Measurements from ENCODE around the gene CNGA4.
"Not testable (repeated sequence)": the region's sequence is repeated elsewhere in the genome, so short reads cannot be mapped to it uniquely, and the experiment has no call there.

The CNGA4 gene

DNA sequence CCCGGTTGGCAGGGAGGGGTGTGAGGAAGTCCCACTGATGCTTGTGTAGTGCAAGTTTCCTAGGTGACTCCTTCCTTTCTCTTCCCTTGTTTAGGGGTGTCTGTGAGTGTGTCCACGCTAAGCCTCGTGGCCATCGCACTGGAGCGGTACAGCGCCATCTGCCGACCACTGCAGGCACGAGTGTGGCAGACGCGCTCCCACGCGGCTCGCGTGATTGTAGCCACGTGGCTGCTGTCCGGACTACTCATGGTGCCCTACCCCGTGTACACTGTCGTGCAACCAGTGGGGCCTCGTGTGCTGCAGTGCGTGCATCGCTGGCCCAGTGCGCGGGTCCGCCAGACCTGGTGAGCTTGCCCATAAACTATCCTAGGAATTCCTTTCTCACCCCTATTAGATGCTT lies 31.1 kb downstream of the CNGA4 start:
- no peak for DNase-seq

DNA sequence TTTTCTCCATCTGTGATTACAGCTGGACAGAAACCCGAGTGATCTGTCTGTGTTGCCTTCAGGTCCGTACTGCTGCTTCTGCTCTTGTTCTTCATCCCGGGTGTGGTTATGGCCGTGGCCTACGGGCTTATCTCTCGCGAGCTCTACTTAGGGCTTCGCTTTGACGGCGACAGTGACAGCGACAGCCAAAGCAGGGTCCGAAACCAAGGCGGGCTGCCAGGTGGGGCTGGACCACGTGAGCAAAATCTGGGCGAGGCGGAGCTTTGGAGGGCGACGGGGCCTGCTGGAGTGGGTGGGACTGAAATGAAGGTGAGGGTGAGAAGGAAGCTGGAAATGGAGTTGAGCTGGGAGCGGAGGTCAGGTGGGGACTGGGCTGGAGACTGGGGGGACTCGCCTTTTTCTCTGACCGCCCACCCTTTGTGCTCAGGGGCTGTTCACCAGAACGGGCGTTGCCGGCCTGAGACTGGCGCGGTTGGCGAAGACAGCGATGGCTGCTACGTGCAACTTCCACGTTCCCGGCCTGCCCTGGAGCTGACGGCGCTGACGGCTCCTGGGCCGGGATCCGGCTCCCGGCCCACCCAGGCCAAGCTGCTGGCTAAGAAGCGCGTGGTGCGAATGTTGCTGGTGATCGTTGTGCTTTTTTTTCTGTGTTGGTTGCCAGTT lies 31.8 kb downstream of the CNGA4 start:
- DNase-seq: no peak

DNA sequence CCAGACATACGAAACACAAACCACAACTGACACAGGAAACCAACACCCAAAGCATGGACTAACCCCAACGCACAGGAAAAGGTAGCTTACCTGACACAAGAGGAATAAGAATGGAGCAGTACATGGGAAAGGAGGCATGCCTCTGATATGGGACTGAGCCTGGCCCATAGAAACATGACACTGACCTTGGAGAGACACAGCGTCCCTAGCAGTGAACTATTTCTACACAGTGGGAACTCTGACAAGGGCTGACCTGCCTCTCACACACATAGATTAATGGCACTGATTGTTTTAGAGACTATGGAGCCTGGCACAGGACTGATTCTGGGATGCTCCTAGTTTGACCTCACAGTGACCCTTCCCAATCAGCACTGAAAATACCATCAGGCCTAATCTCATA lies 32.7 kb downstream of the CNGA4 start:
- DNase-seq: no peak

DNA sequence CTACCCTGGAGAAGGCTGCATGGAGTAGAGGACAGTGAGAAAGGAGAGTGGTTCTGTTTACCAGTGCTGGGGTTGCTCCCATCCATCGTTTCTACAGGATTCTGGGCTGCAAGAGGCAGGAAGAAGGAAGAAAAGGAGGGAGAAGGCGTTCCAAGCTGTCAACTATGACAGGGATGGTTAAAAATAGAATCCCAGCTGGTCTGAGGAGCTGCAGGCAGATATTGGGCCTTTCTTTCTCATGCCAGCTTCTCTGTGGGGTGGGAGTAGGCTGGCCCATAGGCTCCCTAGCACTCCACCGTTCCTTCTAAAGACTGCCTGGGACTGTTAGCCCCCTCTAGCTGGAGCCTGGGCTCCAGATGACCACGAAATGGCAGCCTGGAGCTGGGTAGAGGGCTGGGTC lies 34.3 kb downstream of the CNGA4 start:
- no peak for DNase-seq

DNA sequence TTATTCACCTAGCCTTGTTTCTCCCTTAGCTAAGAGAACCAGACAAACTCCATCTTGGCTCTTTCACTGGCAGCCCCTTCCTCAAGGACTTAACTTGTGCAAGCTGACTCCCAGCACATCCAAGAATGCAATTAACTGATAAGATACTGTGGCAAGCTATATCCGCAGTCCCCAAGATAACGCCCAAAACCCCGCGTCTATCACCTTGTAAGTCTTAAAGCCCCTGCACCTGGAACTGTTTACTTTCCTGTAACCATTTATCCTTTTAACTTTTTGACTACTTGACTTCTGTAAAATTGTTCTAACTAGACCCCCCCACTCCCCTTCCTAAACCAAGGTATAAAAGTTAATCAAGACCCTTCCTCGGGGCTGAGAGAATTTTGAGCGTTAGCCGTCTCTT lies 41.9 kb downstream of the CNGA4 start:
- DNase-seq: not testable (repeated sequence)

DNA sequence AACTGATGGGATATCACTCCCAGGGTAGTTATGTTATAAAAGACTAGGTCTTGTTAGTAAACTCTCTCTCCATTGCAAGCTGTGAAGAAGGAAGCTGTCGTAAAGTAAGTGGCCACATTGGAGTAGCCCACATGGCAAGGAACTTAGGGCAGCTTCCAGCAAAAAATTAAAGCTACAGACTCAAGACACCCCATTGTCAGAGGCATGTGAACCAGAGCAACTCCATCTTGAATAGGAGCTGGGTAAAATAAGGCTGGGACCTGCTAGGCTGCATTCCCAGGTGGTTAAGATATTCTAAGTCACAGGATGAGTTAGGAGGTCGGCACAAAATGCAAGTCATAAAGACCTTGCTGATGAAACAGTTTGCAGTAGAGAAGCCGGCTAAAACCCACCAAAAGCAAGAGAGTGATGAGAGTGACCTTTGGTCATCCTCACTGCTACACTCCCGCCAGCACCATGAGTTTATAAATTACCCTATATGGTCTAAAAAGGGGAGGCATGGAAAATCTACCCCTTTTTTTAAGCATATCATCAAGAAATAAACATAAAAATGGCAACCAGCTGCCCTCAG lies 44.6 kb downstream of the CNGA4 start:
- DNase-seq: no peak

DNA sequence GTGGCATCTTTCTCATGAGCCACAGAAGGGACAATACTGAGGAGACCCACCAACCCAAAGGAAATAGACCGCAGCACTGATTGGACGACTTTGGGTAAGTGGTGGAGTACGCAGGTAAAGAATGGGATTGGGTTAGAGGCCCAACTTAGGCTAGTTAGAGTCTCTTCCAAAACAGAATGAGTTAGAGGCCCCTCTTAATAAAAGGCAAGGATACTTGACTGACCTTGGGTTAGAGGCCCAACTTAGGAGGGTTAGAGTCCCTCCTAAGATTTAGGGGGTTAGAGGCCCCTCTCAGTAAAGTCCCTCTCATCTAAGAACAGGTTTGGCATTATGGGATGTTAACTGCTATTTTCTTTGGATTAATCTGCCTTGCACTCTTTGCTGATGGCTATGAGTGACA lies 45.4 kb downstream of the CNGA4 start:
- DNase-seq: no peak

DNA sequence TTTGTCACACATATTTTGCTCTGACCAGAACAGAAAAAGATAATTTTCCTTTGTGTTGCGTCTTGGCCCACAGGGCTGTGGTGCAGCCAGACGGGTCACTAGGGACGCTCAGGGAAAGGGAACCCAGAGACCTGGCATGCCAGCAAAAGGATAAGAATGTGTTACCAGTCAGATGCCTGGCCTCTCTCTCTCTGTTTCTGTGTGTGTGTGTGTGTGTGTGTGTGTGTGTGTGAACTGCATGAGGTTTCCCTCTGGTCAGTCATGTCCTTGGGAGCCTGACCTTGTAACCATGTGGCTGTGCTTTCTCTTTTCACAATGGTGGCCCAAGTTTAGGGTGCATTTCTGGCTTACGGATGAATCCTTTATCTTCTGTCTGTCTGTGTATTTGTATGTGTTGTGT lies 46.1 kb downstream of the CNGA4 start:
- DNase-seq: no peak
